IMR-90 (cell line): ENCODE data around the gene ZC3H7B. TPM values are rescaled to one million over a fixed set of nuclear protein-coding genes. Genes with fewer than 3 reads are reported as not detected.

ENCODE experiments used
- ATAC-seq: fragments of 200-7000 bp; cut with Tn5 transposase; 2 replicates; pipeline ENCODE4 v1.9.1; 2020; ENCODE audit warnings: low read depth, mild to moderate bottlenecking, moderate library complexity
- BruUV-seq: library from RNA; stranded (reverse); fragments of 400-500 nt; replicated peaks from 2 replicates; lab custom pipeline; 2021; lab: Mats Ljungman, UMichigan
- CTCF ChIA-PET: fragments of 300-600 bp; formaldehyde crosslinking; extraction: SDS; loops from one replicate; lab custom pipeline; 2021; ENCODE audit warnings: antibody characterized with exemption; lab: Yijun Ruan, JAX
- POLR2A ChIA-PET: fragments of 300-600 bp; sonication (Branson Sonifier 250); formaldehyde crosslinking; loops from one replicate; lab custom pipeline; 2022; ENCODE audit warnings: antibody characterized with exemption; ENCODE audit not compliant: unreplicated experiment; lab: Charles Lee
- DNase-seq: peaks from one replicate; pipeline ENCODE4 v3.0.0; 2013
- H2AFZ ChIP-seq: replicated peaks from 2 replicates; pipeline ENCODE3; 2013; ENCODE audit warnings: low read length, mild to moderate bottlenecking; ENCODE audit not compliant: poor library complexity
- H2AK5ac ChIP-seq: 2 replicates; pipeline ENCODE4 v1.6.1; 2013; ENCODE audit warnings: low read depth, low read length, inconsistent platforms
- H2AK9ac ChIP-seq: replicated peaks from 2 replicates; pipeline ENCODE3; 2013; ENCODE audit warnings: mild to moderate bottlenecking, low read depth, low read length, moderate library complexity; ENCODE audit not compliant: poor library complexity
- H2BK120ac ChIP-seq: 2 replicates; pipeline ENCODE4 v1.6.1; 2013; ENCODE audit warnings: low read depth, low read length, inconsistent platforms
- H2BK15ac ChIP-seq: 3 replicates; pipeline ENCODE4 v1.6.1; 2013; ENCODE audit warnings: low read depth, low read length, inconsistent platforms
- H2BK20ac ChIP-seq: 2 replicates; pipeline ENCODE4 v1.6.1; 2013; ENCODE audit warnings: low read depth, mild to moderate bottlenecking, inconsistent platforms, low read length, moderate library complexity
- H2BK5ac ChIP-seq: 2 replicates; pipeline ENCODE4 v1.6.1; 2013; ENCODE audit warnings: mild to moderate bottlenecking, low read depth, low read length, inconsistent platforms; ENCODE audit not compliant: poor library complexity, severe bottlenecking
- H3K14ac ChIP-seq: replicated peaks from 2 replicates; pipeline ENCODE4 v1.6.1; 2013; ENCODE audit warnings: low read depth, low read length, inconsistent platforms
- H3K18ac ChIP-seq: 2 replicates; pipeline ENCODE4 v1.6.1; 2013; ENCODE audit warnings: low read depth, low read length, control low read depth
- H3K23ac ChIP-seq: 2 replicates; pipeline ENCODE4 v1.6.1; 2013; ENCODE audit warnings: low read depth, low read length, inconsistent platforms
- H3K27ac ChIP-seq: 2 replicates; pipeline ENCODE4 v1.5.1; 2013; ENCODE audit warnings: mild to moderate bottlenecking, control low read depth, low read length; ENCODE audit not compliant: insufficient read depth
- H3K27me3 ChIP-seq: 2 replicates; pipeline ENCODE4 v1.6.1; 2013; ENCODE audit warnings: low read length; ENCODE audit not compliant: control insufficient read depth, insufficient read depth
- H3K36me3 ChIP-seq: 2 replicates; pipeline ENCODE4 v1.6.1; 2013; ENCODE audit warnings: low read length, mixed read lengths; ENCODE audit not compliant: control insufficient read depth, insufficient read depth
- H3K4ac ChIP-seq: 2 replicates; pipeline ENCODE4 v1.6.1; 2013; ENCODE audit warnings: low read depth, low read length, inconsistent platforms
- H3K4me1 ChIP-seq: 2 replicates; pipeline ENCODE4 v1.6.1; 2013; ENCODE audit warnings: low read length, mixed read lengths; ENCODE audit not compliant: control insufficient read depth, insufficient read depth
- H3K4me2 ChIP-seq: 2 replicates; pipeline ENCODE4 v1.6.1; 2013; ENCODE audit warnings: low read depth, mild to moderate bottlenecking, control low read depth, low read length, moderate library complexity
- H3K4me3 ChIP-seq: 2 replicates; pipeline ENCODE4 v1.5.1; 2013; ENCODE audit warnings: low read depth, mild to moderate bottlenecking, control low read depth, low read length, moderate library complexity; ENCODE audit not compliant: insufficient read depth
- H3K56ac ChIP-seq: 2 replicates; pipeline ENCODE4 v1.6.1; 2013; ENCODE audit warnings: low read length, inconsistent platforms; ENCODE audit not compliant: insufficient read depth; ENCODE audit errors: extremely low read depth
- H3K79me1 ChIP-seq, 2 experiments: 2 replicates each; pipeline ENCODE4 v1.6.1; 2013; ENCODE audit warnings: low read length in 2 of 2, inconsistent platforms in 1 of 2, low read depth in 1 of 2
- H3K9ac ChIP-seq: 2 replicates; pipeline ENCODE4 v1.6.1; 2013; ENCODE audit warnings: low read depth, low read length, control low read depth
- H3K9me1 ChIP-seq: 2 replicates; pipeline ENCODE4 v1.6.1; 2013; ENCODE audit warnings: low read length, inconsistent platforms; ENCODE audit not compliant: insufficient read depth
- H3K9me3 ChIP-seq: 2 replicates; pipeline ENCODE4 v1.6.1; 2013; ENCODE audit warnings: low read length; ENCODE audit not compliant: control insufficient read depth, insufficient read depth
- H4K20me1 ChIP-seq: 2 replicates; pipeline ENCODE4 v1.6.1; 2013; ENCODE audit warnings: low read length, inconsistent platforms; ENCODE audit not compliant: insufficient read depth
- H4K5ac ChIP-seq: 2 replicates; pipeline ENCODE4 v1.6.1; 2013; ENCODE audit warnings: mild to moderate bottlenecking, low read depth, low read length, control low read depth
- H4K8ac ChIP-seq, 2 experiments: 2 replicates each; pipeline ENCODE4 v1.6.1; 2013; ENCODE audit warnings: low read depth in 2 of 2, low read length in 2 of 2, control low read depth in 1 of 2, inconsistent platforms in 1 of 2
- H4K91ac ChIP-seq: 2 replicates; pipeline ENCODE4 v1.6.1; 2013; ENCODE audit warnings: low read depth, low read length, inconsistent platforms; ENCODE audit not compliant: insufficient read depth
- MXI1 ChIP-seq: IDR thresholded peaks from 2 replicates; pipeline ENCODE4 v1.6.1; 2012; ENCODE audit warnings: low read depth, mild to moderate bottlenecking, low read length, moderate library complexity, borderline replicate concordance
- POLR2A ChIP-seq: IDR thresholded peaks from 2 replicates; pipeline ENCODE4 v1.6.1; 2012; ENCODE audit warnings: mild to moderate bottlenecking, low read depth, low read length
- WGBS, 2 experiments: methylation state at CpG; one replicate each; pipeline versions ENCODE4 v1.1.5 to v1.1.7; 2013; ENCODE audit warnings: missing lambda C conversion rate in 2 of 2; ENCODE audit not compliant: insufficient read length in 1 of 2; ENCODE audit errors: extremely low coverage in 2 of 2; 5-methylcytosine and 5-hydroxymethylcytosine counted together
- dilution Hi-C: fragments of 300-500 bp; cut with HindIII; formaldehyde crosslinking; loops from one replicate; pipeline ENCODE4 v1.14.3; 2018; ENCODE audit warnings: low sequenced_read_pairs; ENCODE audit not compliant: unreplicated experiment
- in situ Hi-C: fragments of 300-500 bp; cut with MboI; formaldehyde crosslinking; loops from 3 replicates; pipeline ENCODE4 v1.14.3; 2019; ENCODE audit warnings: low sequenced_read_pairs, inconsistent platforms, mixed read lengths
- intact Hi-C: fragments of 100-400 bp; cut with micrococcal nuclease; formaldehyde crosslinking; loops from 2 replicates; pipeline ENCODE4 v1.10.0; 2022
- polyA plus RNA-seq, 3 experiments: library from polyadenylated mRNA; depleted of rRNA; stranded (reverse); fragments of >200 nt; gene quantifications; 2 replicates each; pipeline ENCODE4 v1.2.3, GENCODE V29; 2012; ENCODE audit warnings: low replicate concordance in 1 of 3
- total RNA-seq: library from RNA; depleted of rRNA; stranded (reverse); fragments of >200 nt; gene quantifications from 2 replicates; pipeline ENCODE4 v1.2.3, GENCODE V29; 2012

Gene ZC3H7B
- total and polyA plus RNA-seq, 2 of the 4 experiments (the other 2 are of a cell fraction) = 37.6 to 72.3 TPM

GRCh38 chr22:41364955-41365354 is 63.6 kb downstream of the ZC3H7B start:
- Histone ChIP-seq H3K4me1 (peaks cover 11% of the 10 kb centered on the region), H3K56ac (no peak overlapping the region), H3K23ac (no peak overlapping the region), H2AK5ac (no peak overlapping the region), H3K4me3 (no peak overlapping the region), H2AFZ (no peak overlapping the region), H2BK20ac (no peak overlapping the region), H3K18ac (no peak overlapping the region), H4K8ac (no peak overlapping the region), H3K4ac (no peak overlapping the region), H2BK120ac (no peak overlapping the region), H3K27me3 (peaks cover 3% of the 10 kb centered on the region; the same call in 1 of the 2 replicates), H3K9ac (no peak overlapping the region), H3K9me1 (peaks cover 4% of the 10 kb centered on the region), H2BK15ac (no peak overlapping the region), H3K27ac (no peak overlapping the region), H3K14ac (no peak overlapping the region), H2BK5ac (no peak overlapping the region), H3K36me3 (peaks cover 10% of the 10 kb centered on the region), H4K20me1 (peaks cover 16% of the 10 kb centered on the region; the same call in 1 of the 2 replicates), H4K5ac (no peak overlapping the region), H2AK9ac (no peak overlapping the region), H4K91ac (no peak overlapping the region), H3K4me2 (no peak overlapping the region), H3K9me3 (peaks cover 2% of the 10 kb centered on the region; the same call in 1 of the 2 replicates), H3K79me1 (peaks cover 0 to 11% of the 10 kb centered on the region in 2 experiments; a peak in 1 of 4 replicates)
- TF ChIP-seq MXI1 (no peak), POLR2A (no peak)
- POLR2A ChIA-PET = interaction anchor here (1.0 kb wide), 1 partner anchor 16 kb away, joined by 5 read pairs; the partner anchor contains the start of gene TEF
- intact Hi-C loops = no loop called here
- CTCF ChIA-PET = no interaction called here
- BruUV-seq = no TSS peak
- no peak for DNase-seq
- ATAC-seq = no peak
- dilution Hi-C loops = no loop called here
- WGBS, 2 experiments = 39% methylated on average over 3 of the region's 8 CpGs; no CpG with 5 or more reads in 1 of the 2 experiments
- in situ Hi-C loops = no loop called here
